GM21737 (cell line): Measurements from ENCODE around the gene SERPINB1.

Source experiments
- ATAC-seq: cut with Tn5 transposase; IDR thresholded peaks from one replicate; pipeline ENCODE4 v1.9.1; 2021; ENCODE audit warnings: mild to moderate bottlenecking, moderate library complexity; ENCODE audit not compliant: unreplicated experiment

SERPINB1 gene

GRCh38 chr6:2850538-2851113, 9.0 kb upstream of the SERPINB1 start:
- ATAC-seq: no peak

DNA sequence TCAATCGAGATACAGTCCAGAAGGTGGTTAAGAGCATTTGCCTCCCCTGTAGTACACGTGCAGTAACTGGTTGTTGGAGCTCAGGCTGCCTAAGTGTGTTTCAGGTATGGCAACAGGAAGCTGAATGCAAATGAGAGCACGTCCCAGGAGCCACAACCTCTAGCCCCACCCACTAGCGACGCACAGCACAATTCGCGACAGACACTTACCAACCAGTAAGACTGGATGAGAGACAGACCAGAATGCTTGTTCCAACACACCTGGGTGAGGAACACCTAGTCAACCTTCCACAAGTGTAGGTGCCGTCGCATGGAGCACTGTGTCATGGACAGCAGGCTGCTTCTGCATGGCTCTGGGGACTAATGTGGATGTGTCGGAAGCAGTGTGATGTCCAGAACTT, 7.2 kb upstream of the SERPINB1 start:
- ATAC-seq: no peak

- no peak for ATAC-seq
Measured at GRCh38 chr6:2845880-2846208, 4.2 kb upstream of the SERPINB1 start.

- ATAC-seq: no peak
Measured at GRCh38 chr6:2844008-2844407, 2.3 kb upstream of the SERPINB1 start.

DNA sequence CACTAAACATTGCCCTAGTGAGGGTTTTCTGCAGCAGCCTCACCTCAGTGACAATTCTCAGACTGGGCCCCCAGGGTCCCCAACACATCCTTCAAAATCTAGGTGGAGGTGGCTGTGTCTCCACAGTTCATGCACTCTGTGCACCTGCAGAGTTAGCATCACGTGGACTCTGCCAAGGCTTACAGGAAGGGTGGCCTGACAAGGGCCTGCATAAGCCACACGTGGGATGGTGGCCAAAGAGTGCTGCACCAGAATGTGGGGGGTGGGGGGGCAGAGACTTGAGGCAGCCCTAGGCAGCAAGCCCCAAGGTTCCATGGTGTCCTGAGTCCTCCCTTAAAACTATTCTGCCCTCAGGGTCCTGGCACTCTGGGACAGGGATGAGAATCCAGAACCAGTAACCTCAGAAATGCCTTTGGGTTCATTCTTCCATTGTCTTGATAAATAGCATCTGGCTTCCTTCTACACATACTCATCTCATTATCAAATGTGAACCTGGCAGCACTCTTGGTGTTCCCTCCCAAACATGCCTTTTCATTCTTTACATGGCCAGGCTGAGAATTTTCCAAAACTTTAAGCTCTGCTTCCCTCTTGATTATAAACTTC, 1.6 kb upstream of the SERPINB1 start:
- no peak for ATAC-seq

- no peak for ATAC-seq
Measured at GRCh38 chr6:2842139-2842552, 483 bp upstream of the SERPINB1 start.

GRCh38 chr6:2840749-2841061, 958 bp downstream of the SERPINB1 start:
- ATAC-seq: no peak

DNA sequence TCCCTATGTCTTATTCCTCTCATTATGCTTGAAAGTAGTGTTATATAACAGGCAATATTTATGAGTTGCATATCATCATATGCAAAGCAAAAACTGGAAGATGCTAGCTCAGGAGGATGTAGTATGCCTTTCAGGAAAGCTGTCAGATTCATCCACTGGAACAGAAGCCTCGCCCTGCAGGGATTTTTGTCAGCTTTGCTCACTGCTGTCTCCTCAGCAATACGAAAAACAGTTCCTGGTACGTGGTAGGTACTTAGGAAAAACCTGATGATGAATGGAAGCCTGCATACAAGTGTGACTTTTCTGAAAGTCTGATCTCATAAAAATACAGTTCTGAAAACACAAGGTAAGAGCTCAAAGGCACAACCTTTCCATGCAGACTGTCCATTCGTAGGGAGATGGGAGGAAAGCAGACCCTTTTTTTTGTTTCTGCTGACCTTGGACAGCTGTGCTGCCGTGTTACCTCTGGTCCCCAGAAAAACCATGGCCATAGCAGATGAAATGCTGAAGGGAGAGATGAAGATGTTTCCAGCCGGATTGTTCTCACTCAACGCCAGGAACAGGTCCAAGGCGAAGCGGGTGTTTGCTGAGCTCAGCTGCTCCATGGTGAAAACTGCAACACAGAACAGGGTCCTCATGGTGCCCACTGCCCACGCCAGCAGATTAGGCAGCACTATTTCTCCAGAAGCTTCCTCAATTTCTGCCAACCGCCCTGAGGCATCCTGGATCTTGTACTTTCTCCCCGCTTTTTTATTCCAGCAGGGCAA, 1.5 kb downstream of the SERPINB1 start:
- no peak for ATAC-seq

- no peak for ATAC-seq
Measured at GRCh38 chr6:2839195-2839981, 2.3 kb downstream of the SERPINB1 start.

GRCh38 chr6:2838251-2838650, 3.4 kb downstream of the SERPINB1 start:
- no peak for ATAC-seq

DNA sequence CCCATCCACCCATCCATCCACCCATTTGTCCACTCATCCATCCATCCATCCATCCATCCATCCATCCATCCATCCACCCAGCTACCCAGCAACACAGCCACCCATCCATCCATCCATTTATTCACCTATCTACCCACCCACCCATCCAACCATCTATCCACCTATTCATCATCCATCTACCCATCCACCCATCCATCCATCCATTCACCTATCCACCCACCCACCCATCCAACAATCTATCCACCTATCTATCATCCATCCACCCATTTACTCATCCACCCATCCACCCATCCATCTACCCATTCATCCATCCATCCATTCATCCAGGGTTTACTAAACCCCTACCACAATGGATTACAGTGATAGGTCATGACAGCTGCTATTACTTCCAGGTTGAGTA, 7.4 kb downstream of the SERPINB1 start:
- no peak for ATAC-seq

- no peak for ATAC-seq
Measured at GRCh38 chr6:2831392-2831791, 10.3 kb downstream of the SERPINB1 start.

GRCh38 chr6:2830183-2830582, 11.5 kb downstream of the SERPINB1 start:
- ATAC-seq: no peak

GRCh38 chr6:2829253-2829652, 12.4 kb downstream of the SERPINB1 start:
- no peak for ATAC-seq

DNA sequence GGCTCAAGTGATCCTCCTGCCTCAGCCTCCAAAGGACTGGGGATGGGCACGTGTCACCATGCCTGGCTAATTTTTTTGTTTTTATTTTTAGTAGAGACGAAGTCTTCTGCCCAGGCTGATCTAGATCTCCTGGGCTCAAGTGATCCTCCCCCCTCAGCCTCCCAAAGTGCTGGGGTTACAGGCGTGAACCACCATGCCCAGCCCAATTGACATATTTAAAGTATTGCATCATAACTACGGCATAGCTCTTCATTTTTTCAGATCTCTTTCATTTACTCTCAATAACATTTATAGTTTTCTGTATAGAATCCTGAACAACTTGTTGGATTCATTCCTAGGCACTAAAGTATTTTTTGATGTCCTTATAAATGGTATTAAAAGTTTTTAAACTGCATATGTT, 13.0 kb downstream of the SERPINB1 start:
- ATAC-seq: no peak

DNA sequence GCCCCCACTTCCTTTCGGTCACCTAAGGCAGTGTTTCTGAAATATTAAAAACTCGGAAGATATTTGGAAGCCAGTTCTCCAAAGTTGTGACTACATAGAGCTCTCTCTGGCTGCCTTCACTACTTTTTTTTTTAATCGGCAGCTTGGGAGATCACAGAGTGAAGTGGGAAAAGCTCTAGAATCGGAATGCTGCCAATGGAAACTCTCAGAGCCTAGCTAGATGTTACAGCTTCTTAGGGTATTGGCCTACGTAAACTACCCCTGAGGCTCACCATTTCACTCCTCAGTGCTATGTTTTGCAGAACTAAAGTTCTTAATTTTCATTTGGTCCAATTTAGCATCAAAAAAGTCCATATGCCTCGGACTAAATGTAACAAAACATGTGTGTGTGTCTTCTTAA, 14.5 kb downstream of the SERPINB1 start:
- no peak for ATAC-seq

- ATAC-seq: no peak
Measured at GRCh38 chr6:2826131-2826530, 15.5 kb downstream of the SERPINB1 start.

GRCh38 chr6:2823104-2823850, 18.4 kb downstream of the SERPINB1 start:
- no peak for ATAC-seq

DNA sequence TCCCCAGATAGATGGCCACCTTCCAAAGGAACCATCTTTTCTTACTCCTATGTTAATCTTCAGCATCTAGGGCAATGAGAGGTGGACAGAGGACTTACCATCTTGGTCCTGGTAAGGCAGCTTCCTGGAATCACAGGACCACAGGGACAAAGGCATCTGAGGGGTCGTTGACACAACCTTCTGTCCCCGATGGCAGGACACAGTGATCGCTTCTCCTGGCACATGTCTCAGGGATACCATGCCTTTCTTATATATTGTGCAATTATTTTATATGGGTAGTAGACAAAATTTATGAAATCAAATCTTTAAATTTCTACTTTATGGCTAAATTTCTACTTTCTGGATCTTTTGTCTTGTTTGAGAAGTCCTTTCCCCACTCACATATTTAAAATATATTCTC, 20.1 kb downstream of the SERPINB1 start:
- no peak for ATAC-seq

- no peak for ATAC-seq
Measured at GRCh38 chr6:2820415-2820814, 21.2 kb downstream of the SERPINB1 start.

DNA sequence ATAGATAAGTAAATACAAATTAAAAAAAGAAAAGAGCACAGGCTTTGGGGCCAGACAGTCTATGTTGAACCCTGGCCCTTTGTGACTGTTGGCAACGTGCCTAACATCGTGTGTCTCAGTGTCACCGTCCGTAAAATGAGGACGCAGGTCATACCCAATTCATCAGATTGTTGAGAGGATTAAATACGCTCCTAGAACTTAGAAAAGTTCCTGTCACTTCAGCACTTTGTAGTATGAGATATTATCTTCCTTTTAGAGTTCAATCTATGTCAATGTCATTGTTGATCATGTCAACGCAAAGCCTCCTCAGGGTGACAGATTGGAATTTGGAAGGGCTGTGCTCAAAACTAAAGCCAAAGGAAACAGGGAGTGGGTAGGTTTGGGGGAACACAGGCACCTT, 21.7 kb downstream of the SERPINB1 start:
- no peak for ATAC-seq
